ENCODE data around the gene CBARP.

CBARP gene

GRCh38 chr19:1252221-1252820 is 14.5 kb upstream of the CBARP start:
- DNase-seq = peak; percentile 62 to 77

- peak; percentile 48 to 71 for DNase-seq
Measured at GRCh38 chr19:1251330-1252220, 13.8 kb upstream of the CBARP start.

- DNase-seq = peak; percentile 70 to 71
Measured at GRCh38 chr19:1250437-1251260, 12.8 kb upstream of the CBARP start.

GRCh38 chr19:1249990-1250436 is 12.2 kb upstream of the CBARP start:
- no peak for DNase-seq

GRCh38 chr19:1249298-1249989 is 11.6 kb upstream of the CBARP start:
- peak; percentile 90 to 94 for DNase-seq

- DNase-seq = peak; percentile 80 to 85
Measured at GRCh38 chr19:1248786-1249297, 11.0 kb upstream of the CBARP start.

- peak; percentile 81 for DNase-seq
Measured at GRCh38 chr19:1248139-1248785, 10.5 kb upstream of the CBARP start, which contains the start of gene MIDN. Gene MIDN (plus strand): TSS chr19:1248583. CDS start chr19:1250297, 1,714 bp downstream.

- no peak for DNase-seq
Measured at GRCh38 chr19:1247748-1248138, 9.9 kb upstream of the CBARP start.

GRCh38 chr19:1246265-1247087 is 8.7 kb upstream of the CBARP start:
- DNase-seq = peak in 1 of 2 experiments; percentile 25

- no peak for DNase-seq
Measured at GRCh38 chr19:1245494-1246264, 7.9 kb upstream of the CBARP start.

- DNase-seq = no peak
Measured at GRCh38 chr19:1244693-1245451, 7.1 kb upstream of the CBARP start.

GRCh38 chr19:1243768-1244692 is 6.2 kb upstream of the CBARP start:
- DNase-seq = peak; percentile 67 to 69

GRCh38 chr19:1241417-1242095 is 3.8 kb upstream of the CBARP start, which contains the start of gene ATP5F1D:
Gene ATP5F1D (plus strand): TSS chr19:1241751. CDS start chr19:1241851, 100 bp downstream.
- DNase-seq = peak; percentile 93 to 94

- DNase-seq = no peak
Measured at GRCh38 chr19:1240925-1241324, 3.1 kb upstream of the CBARP start.

GRCh38 chr19:1239796-1240737 is 2.3 kb upstream of the CBARP start:
- peak; percentile 87 to 88 for DNase-seq

GRCh38 chr19:1239420-1239795 is 1.6 kb upstream of the CBARP start:
- DNase-seq = no peak

Measured in NCI-H2081 (cell line).